T-helper 2 cell treated with Interferon-gamma antibody and Interleukin-4, amounts not matched to agents 100 ng/mL and 5 ng/mL, for 36 hours (primary cell): ENCODE measurements around the gene SPNS3. TPM values are rescaled to one million over a fixed set of nuclear protein-coding genes. Genes with fewer than 3 reads are reported as not detected.

ENCODE experiments used
- intact Hi-C: fragments of 100-400 bp; cut with micrococcal nuclease; formaldehyde crosslinking; loops from one replicate; pipeline ENCODE4 v1.15.1; 2023
- total RNA-seq: library from RNA; stranded (reverse); gene quantifications from 2 replicates; pipeline ENCODE4 v1.2.3, GENCODE V29; 2022

SPNS3 gene
- total RNA-seq, 1 donor from 2014 or later = 10.6 TPM

- intact Hi-C loops = no loop called here
Measured at GRCh38 chr17:4426499-4427208, 7.1 kb upstream of the SPNS3 start.

GRCh38 chr17:4427505-4427904, 6.2 kb upstream of the SPNS3 start:
- intact Hi-C loops = no loop called here

GRCh38 chr17:4436381-4436780, 2.6 kb downstream of the SPNS3 start:
- intact Hi-C loops = loop anchor here (10.0 kb wide), 1 partner anchor 68 kb away; no protein-coding TSS in a partner anchor

- intact Hi-C loops = loop anchor here (10.0 kb wide), 1 partner anchor 68 kb away; no protein-coding TSS in a partner anchor
Measured at GRCh38 chr17:4436846-4437245, 3.1 kb downstream of the SPNS3 start.

GRCh38 chr17:4438162-4438944, 4.6 kb downstream of the SPNS3 start:
- intact Hi-C loops = loop anchor here (10.0 kb wide), 1 partner anchor 66 kb away; no protein-coding TSS in a partner anchor

- intact Hi-C loops = no loop called here
Measured at GRCh38 chr17:4440021-4440420, 6.3 kb downstream of the SPNS3 start.

- intact Hi-C loops = no loop called here
Measured at GRCh38 chr17:4440690-4441686, 7.2 kb downstream of the SPNS3 start.

- intact Hi-C loops = no loop called here
Measured at GRCh38 chr17:4442582-4442981, 8.8 kb downstream of the SPNS3 start.

- intact Hi-C loops = no loop called here
Measured at GRCh38 chr17:4443476-4443875, 9.7 kb downstream of the SPNS3 start.

- intact Hi-C loops = no loop called here
Measured at GRCh38 chr17:4444782-4445473, 11.2 kb downstream of the SPNS3 start.

- intact Hi-C loops = no loop called here
Measured at GRCh38 chr17:4445731-4446130, 12.0 kb downstream of the SPNS3 start.

- intact Hi-C loops = no loop called here
Measured at GRCh38 chr17:4446326-4447071, 12.8 kb downstream of the SPNS3 start.

GRCh38 chr17:4448197-4448980, 14.6 kb downstream of the SPNS3 start:
- intact Hi-C loops = no loop called here

GRCh38 chr17:4449736-4450135, 16.0 kb downstream of the SPNS3 start:
- intact Hi-C loops = no loop called here

GRCh38 chr17:4450710-4451316, 17.1 kb downstream of the SPNS3 start:
- intact Hi-C loops = no loop called here

GRCh38 chr17:4453812-4454591, 20.3 kb downstream of the SPNS3 start:
- intact Hi-C loops = no loop called here

- intact Hi-C loops = no loop called here
Measured at GRCh38 chr17:4460661-4461060, 26.9 kb downstream of the SPNS3 start.
